ENCODE results near the gene DROSHA.
"Not testable (repeated sequence)": the region's sequence is repeated elsewhere in the genome, so short reads cannot be mapped to it uniquely, and the experiment has no call there.

The DROSHA gene

GRCh38 chr5:31531888-31532547, at the start of gene DROSHA, which contains the start of gene C5orf22:
Gene DROSHA, minus strand, starts transcription at chr5:31532093. Its CDS starts 3,034 bp downstream, at chr5:31529059.
Gene C5orf22, plus strand, starts transcription at chr5:31532301. Its CDS starts 92 bp downstream, at chr5:31532393.
- DNase-seq (ENCODE audit: low read depth): peak; percentile 97

- DNase-seq (ENCODE audit: low read depth): no peak
These were observed 47.7 kb upstream of the DROSHA start for GRCh38 chr5:31579558-31579957.

- DNase-seq (ENCODE audit: low read depth): no peak
These were observed 45.5 kb upstream of the DROSHA start for GRCh38 chr5:31577438-31577837.

- no peak for DNase-seq (ENCODE audit: low read depth)
These were observed 42.9 kb upstream of the DROSHA start for GRCh38 chr5:31574772-31575171.

- no peak for DNase-seq (ENCODE audit: low read depth)
These were observed 41.7 kb upstream of the DROSHA start for GRCh38 chr5:31573494-31574142.

- DNase-seq (ENCODE audit: low read depth): no peak
These were observed 37.2 kb upstream of the DROSHA start for GRCh38 chr5:31569068-31569467.

- DNase-seq (ENCODE audit: low read depth): no peak
These were observed 36.5 kb upstream of the DROSHA start for GRCh38 chr5:31568302-31568835.

GRCh38 chr5:31566362-31566761, 34.5 kb upstream of the DROSHA start:
- not testable (repeated sequence) for DNase-seq (ENCODE audit: low read depth)

- DNase-seq (ENCODE audit: low read depth): peak; percentile 9
These were observed 31.3 kb upstream of the DROSHA start for GRCh38 chr5:31563216-31563615.

GRCh38 chr5:31561946-31562345, 30.1 kb upstream of the DROSHA start:
- peak; percentile 4 for DNase-seq (ENCODE audit: low read depth)

- no peak for DNase-seq (ENCODE audit: low read depth)
These were observed 28.0 kb upstream of the DROSHA start for GRCh38 chr5:31559942-31560341.

- DNase-seq (ENCODE audit: low read depth): no peak
These were observed 24.6 kb upstream of the DROSHA start for GRCh38 chr5:31556461-31556860.

GRCh38 chr5:31554552-31554951, 22.7 kb upstream of the DROSHA start:
- DNase-seq (ENCODE audit: low read depth): peak; percentile 5

- DNase-seq (ENCODE audit: low read depth): peak; percentile 9
These were observed 22.0 kb upstream of the DROSHA start for GRCh38 chr5:31553863-31554262.

GRCh38 chr5:31551878-31552277, 20.0 kb upstream of the DROSHA start:
- no peak for DNase-seq (ENCODE audit: low read depth)

GRCh38 chr5:31549114-31549513, 17.2 kb upstream of the DROSHA start:
- not testable (repeated sequence) for DNase-seq (ENCODE audit: low read depth)

- peak; percentile 51 for DNase-seq (ENCODE audit: low read depth)
These were observed 6.0 kb upstream of the DROSHA start for GRCh38 chr5:31537851-31538250.

GRCh38 chr5:31537349-31537748, 5.5 kb upstream of the DROSHA start:
- DNase-seq (ENCODE audit: low read depth): no peak

- DNase-seq (ENCODE audit: low read depth): no peak
These were observed 5.0 kb upstream of the DROSHA start for GRCh38 chr5:31536873-31537272.

- DNase-seq (ENCODE audit: low read depth): no peak
These were observed 2.7 kb upstream of the DROSHA start for GRCh38 chr5:31534527-31535046.

GRCh38 chr5:31531543-31531887, 378 bp downstream of the DROSHA start:
- DNase-seq (ENCODE audit: low read depth): peak; percentile 39

- DNase-seq (ENCODE audit: low read depth): peak; percentile 58
These were observed 1.2 kb downstream of the DROSHA start for GRCh38 chr5:31530541-31531265.

GRCh38 chr5:31523041-31523440, 8.9 kb downstream of the DROSHA start:
- DNase-seq (ENCODE audit: low read depth): no peak

Data from EH (cell line).